IPS-20b (cell line): ENCODE measurements around the gene FPR2.
"Not testable (repeated sequence)": the region's sequence is repeated elsewhere in the genome, so short reads cannot be mapped to it uniquely, and the experiment has no call there.

ENCODE experiments used
- H3K27ac ChIP-seq: one replicate; pipeline ENCODE4 v1.5.1; 2013; ENCODE audit warnings: low read length
- H3K27me3 ChIP-seq: 2 replicates; pipeline ENCODE4 v1.6.1; 2013; ENCODE audit warnings: mild to moderate bottlenecking, low read length, inconsistent platforms; ENCODE audit not compliant: insufficient read depth
- H3K36me3 ChIP-seq: 2 replicates; pipeline ENCODE4 v1.6.1; 2013; ENCODE audit warnings: low read depth, mild to moderate bottlenecking, inconsistent platforms, low read length, moderate library complexity; ENCODE audit not compliant: insufficient read depth
- H3K4me1 ChIP-seq: 2 replicates; pipeline ENCODE4 v1.6.1; 2013; ENCODE audit warnings: mild to moderate bottlenecking, control low read depth, inconsistent platforms, low read length, moderate library complexity; ENCODE audit not compliant: insufficient read depth
- H3K4me3 ChIP-seq: 2 replicates; pipeline ENCODE4 v1.5.1; 2013; ENCODE audit warnings: mild to moderate bottlenecking, low read length, inconsistent platforms
- H3K9ac ChIP-seq: 2 replicates; pipeline ENCODE4 v1.6.1; 2013; ENCODE audit warnings: low read depth, mild to moderate bottlenecking, inconsistent platforms, low read length, moderate library complexity
- H3K9me3 ChIP-seq: 2 replicates; pipeline ENCODE4 v1.6.1; 2013; ENCODE audit warnings: mild to moderate bottlenecking, low read depth, low read length, inconsistent platforms; ENCODE audit not compliant: insufficient read depth

The FPR2 gene

DNA sequence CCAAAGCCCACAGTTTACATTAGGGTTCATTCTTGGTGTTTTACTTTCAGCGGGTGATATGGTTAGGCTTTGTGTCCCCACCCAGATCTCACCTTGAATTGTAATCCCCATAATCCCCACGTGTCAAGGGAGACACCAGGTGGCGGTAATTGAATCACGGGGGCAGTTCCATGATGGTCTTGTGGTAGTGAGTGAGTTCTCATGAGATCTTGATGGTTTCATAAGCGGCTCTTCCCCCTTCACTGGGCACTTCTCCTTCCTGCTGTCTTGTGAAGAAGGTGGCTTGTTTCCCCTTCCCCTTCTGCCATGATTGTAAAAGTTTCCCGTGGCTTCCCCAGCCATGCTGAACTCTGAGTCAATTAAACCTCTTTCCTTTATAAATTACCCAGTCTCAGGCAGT lies 12.0 kb downstream of the FPR2 start:
- Histone ChIP-seq H3K9me3 (peaks cover 12% of the 10 kb centered on the region; the same call in 1 of the 2 replicates), H3K4me1 (no peaks in the 10 kb centered on the region), H3K27me3 (no peaks in the 10 kb centered on the region), H3K9ac (no peak overlapping the region), H3K4me3 (no peak overlapping the region), H3K36me3 (no peaks in the 10 kb centered on the region), H3K27ac (no peak overlapping the region)

DNA sequence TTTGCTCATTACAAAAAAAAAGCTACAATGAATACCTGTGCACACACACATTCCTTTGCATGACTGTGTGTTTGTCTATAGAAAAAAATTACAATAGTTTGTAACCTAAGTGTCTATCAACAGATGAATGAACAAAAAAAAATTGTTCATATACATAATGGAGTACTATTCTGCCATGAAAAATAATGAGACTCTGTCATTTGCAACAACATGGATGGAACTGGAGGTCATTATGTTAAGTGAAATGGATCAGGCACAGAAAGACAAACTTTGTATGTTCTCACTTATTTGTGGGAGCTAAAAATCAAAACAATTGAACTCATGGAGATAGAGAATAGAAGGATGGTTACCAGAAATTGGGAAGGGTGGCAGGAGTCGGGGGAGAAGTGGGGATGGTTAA lies 15.6 kb downstream of the FPR2 start:
- peaks cover 20% of the 10 kb centered on the region for H3K27me3 ChIP-seq
- H3K4me1 ChIP-seq, H3K9me3 ChIP-seq, H3K36me3 ChIP-seq, H3K27ac ChIP-seq, H3K9ac ChIP-seq, H3K4me3 ChIP-seq: not testable (repeated sequence)

DNA sequence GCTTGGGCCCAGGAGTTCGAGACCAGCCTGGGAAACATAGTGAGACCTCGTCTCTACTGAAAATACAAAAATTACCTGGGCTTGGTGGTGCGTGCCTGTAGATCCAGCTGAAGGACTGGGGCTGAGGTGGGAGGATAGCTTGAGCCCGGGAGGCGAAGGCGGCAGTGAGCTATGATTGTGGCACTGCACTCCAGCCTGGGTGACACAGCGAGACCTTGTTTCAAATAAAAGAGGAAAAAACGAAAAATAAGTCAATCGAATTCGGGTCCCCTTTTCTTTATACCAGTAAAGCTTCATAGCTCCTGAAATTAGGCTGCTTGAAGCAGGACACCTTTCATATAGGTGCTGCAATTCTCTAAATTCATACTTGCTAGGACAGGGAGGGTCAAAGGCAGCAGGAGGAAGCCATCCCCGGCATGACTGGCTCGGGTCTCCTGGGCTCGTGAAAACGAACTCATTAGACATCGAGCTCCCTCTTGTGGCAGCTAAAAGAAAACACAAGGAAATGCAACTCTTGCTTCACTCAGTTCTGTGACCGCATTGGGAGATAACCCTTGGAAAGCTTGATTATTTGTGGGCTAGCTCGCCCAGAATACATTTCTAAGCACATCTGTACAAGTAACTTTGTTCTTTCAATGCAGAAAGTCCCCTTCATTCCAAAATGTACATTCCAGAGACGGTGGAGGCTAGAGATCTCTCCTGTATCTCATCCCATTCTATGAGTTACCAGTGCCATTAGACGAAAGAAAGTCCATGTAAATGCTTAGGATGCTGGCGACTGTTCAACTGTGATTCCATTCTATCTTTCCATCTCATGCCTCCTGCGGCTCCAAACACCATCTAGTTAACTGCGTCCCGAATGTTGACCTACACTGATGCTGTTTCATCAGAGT lies 16.8 kb downstream of the FPR2 start:
- Histone ChIP-seq H3K9me3 (no peaks in the 10 kb centered on the region), H3K27ac (no peak overlapping the region), H3K36me3 (no peaks in the 10 kb centered on the region), H3K4me1 (no peaks in the 10 kb centered on the region), H3K27me3 (peaks cover 23% of the 10 kb centered on the region), H3K4me3 (no peak overlapping the region), H3K9ac (no peak overlapping the region)

DNA sequence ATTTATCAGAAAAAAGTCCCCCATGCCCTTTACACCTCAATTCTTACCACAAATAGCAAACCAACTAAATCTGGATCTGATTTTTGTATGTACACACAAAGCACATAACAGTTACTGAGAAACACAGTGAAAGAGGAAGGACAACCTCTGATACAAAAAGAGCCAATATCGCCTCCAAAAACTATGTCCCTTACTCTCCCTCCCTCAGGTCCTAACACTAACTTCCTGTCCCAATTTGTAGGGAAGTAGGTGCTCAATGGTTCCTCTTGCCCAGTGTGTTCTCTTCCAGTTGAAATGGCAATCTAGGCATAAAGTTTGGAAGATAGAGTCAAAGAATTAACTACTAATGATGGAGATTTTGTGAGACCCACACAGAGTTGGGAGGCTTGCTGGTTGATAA lies 18.2 kb downstream of the FPR2 start:
- H3K36me3 ChIP-seq: no peaks in the 10 kb centered on the region
- peaks cover 23% of the 10 kb centered on the region for H3K27me3 ChIP-seq
- H3K27ac ChIP-seq: no peak overlapping the region
- H3K9ac ChIP-seq: no peak overlapping the region
- H3K4me3 ChIP-seq: no peak overlapping the region
- H3K4me1 ChIP-seq: no peaks in the 10 kb centered on the region
- H3K9me3 ChIP-seq: no peaks in the 10 kb centered on the region

DNA sequence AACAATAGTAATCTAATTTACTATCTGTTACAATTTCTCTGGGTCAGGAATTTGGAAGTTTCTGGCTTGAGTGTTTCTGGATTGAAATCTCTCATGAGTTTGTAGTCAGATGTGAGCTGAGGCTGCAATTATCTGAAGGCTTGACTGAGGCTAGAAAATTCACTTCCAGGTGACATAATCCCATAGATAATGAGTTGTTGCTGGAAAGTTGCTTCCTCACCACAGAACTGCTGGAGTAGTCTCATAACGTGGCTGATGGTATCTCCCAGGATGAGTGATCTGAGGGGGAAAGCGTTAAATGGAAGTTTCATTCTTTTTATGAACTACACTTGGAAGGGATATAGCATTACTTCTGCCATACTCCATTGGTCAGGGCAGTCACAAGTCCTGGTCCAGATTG lies 18.7 kb downstream of the FPR2 start:
- Histone ChIP-seq H3K4me3 (no peak overlapping the region), H3K36me3 (no peaks in the 10 kb centered on the region), H3K4me1 (no peaks in the 10 kb centered on the region), H3K27me3 (peaks cover 23% of the 10 kb centered on the region), H3K9me3 (no peaks in the 10 kb centered on the region), H3K27ac (no peak overlapping the region), H3K9ac (no peak overlapping the region)

DNA sequence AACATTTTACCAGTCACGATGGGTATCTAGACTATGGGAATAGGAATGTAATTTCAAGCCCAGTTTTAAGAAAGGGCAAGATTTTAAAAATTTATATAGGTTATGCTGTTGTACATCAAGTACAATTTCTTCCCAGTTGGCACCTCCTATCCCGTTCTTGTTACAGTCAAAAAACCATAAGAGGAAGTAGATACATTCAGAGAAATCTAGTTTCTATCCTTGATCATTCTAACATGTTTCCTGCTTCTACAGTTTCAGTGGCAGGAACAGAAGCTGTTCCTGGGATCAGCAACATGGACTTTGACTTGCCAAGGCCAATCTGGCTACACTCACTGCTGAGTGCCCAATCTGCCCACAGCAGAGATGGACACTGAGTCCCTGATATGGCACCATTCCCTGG lies 19.3 kb downstream of the FPR2 start:
- Histone ChIP-seq H3K36me3 (no peaks in the 10 kb centered on the region), H3K27ac (no peak overlapping the region), H3K9ac (no peak overlapping the region), H3K4me1 (no peaks in the 10 kb centered on the region), H3K27me3 (peaks cover 23% of the 10 kb centered on the region), H3K9me3 (no peaks in the 10 kb centered on the region), H3K4me3 (no peak overlapping the region)

DNA sequence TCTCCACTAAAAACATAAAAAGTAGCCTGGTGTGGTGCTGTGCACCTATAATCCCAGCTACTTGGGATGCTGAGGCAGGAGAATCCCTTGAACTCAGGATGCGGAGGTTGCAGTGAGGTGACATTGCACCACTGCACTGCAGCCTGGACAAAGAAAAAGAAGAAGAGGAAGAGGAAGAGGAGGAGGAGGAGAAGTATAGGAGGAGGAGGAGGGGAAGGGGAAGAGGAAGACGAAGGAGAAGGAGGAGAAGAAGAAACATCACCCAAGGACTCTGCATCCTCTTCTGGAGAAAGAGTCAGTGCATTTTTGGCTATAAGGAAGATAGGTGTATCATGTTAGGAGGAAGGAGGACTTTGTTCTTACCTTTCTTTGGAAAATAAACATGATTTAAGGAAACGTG lies 21.0 kb downstream of the FPR2 start:
- Histone ChIP-seq H3K4me3 (no peak overlapping the region), H3K27ac (no peak overlapping the region), H3K9me3 (peaks cover 2% of the 10 kb centered on the region; the same call in 1 of the 2 replicates), H3K27me3 (peaks cover 23% of the 10 kb centered on the region), H3K36me3 (no peaks in the 10 kb centered on the region), H3K4me1 (no peaks in the 10 kb centered on the region), H3K9ac (no peak overlapping the region)

DNA sequence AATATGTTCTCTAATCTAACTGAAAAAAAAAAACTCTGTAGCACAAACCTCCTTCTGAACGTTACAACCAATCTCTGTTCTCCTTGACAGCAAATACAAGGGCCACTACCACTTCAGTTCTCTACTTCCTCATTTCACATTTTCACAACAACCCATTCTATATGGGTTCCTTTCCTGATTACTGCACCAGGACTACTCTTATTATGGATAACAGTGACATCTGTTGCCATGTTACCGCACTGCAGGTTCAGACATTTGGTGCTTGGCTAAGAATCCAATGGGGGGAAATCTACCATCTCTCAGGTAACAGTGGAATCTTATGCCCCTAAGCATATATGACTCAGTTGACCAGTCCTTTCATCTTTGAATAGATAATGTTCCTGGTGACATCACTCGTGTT lies 22.4 kb downstream of the FPR2 start:
- Histone ChIP-seq H3K27me3 (peaks cover 23% of the 10 kb centered on the region), H3K9ac (no peak overlapping the region), H3K36me3 (no peaks in the 10 kb centered on the region), H3K9me3 (peaks cover 5% of the 10 kb centered on the region; the same call in 1 of the 2 replicates), H3K27ac (no peak overlapping the region), H3K4me3 (no peak overlapping the region), H3K4me1 (no peaks in the 10 kb centered on the region)

DNA sequence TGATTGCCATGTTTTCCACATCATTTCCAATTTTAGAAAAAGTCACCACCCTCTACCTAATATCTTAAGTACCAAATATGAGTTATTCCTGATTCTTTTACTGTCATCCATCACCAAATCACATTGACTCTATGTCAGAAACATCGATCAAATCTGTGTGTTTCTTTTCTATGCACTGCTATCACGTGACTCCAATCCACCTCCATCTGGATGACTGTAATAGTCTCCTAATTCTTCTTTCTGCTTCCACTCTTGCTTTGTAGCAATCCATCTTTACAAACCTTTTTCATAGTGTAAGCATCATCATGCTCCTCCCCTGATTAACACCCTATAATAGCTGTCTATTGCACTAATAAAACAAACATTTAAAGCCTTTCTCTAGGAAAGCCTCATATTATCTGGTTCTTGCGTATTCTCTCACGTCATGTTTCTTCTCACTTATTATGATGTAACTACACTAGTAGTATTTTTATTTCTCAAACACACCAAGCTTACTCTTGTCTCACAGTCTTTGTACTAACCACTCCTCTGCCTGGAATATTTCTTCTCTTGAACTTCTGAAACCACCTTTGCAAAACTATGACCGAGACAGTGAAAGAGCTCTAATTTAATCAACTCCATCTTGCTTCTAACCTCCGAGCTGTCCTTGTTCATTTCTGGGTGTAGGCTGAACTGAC lies 23.3 kb downstream of the FPR2 start:
- no peak overlapping the region for H3K9ac ChIP-seq
- H3K36me3 ChIP-seq: no peaks in the 10 kb centered on the region
- peaks cover 17% of the 10 kb centered on the region for H3K27me3 ChIP-seq
- no peak overlapping the region for H3K27ac ChIP-seq
- H3K4me3 ChIP-seq: no peak overlapping the region
- H3K4me1 ChIP-seq: no peaks in the 10 kb centered on the region
- H3K9me3 ChIP-seq: peaks cover 14% of the 10 kb centered on the region

DNA sequence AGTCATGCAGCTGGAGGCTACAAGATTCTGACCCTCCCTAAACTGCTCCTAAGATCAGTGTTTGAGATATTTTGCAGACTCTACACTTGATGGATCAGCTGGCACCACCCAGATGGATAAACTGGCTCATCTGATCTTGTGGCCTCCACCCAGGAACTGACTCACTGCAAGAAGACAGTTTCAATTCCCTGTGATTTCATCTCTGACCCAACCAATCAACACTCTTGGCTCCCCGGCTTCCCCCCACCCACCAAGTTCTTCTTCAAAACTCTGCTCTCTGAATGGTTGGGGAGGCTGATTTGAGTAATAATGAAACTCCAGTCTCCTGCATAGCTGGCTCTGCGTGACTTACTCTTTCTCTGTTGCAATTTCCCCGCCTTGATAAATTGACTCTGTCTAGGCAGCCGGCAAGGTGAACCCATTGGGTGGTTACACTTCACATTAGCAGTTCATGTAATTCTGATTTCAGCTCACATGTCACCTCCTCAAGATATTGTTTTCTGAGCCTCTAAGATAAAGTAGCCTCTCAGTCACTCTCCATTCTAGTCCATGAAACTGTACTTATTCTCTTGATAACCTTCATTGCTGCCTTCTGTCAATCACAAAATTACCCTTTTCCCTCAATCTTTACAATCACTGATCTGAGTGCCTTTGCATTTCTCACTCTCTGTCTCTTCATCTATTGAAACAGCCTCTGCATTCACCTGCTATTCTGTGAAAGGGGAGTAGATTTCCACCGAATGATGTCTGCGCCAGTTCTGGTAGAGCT lies 24.1 kb downstream of the FPR2 start:
- H3K9ac ChIP-seq: no peak overlapping the region
- no peaks in the 10 kb centered on the region for H3K36me3 ChIP-seq
- H3K9me3 ChIP-seq: peaks cover 21% of the 10 kb centered on the region
- no peaks in the 10 kb centered on the region for H3K4me1 ChIP-seq
- H3K27ac ChIP-seq: no peak overlapping the region
- peaks cover 10% of the 10 kb centered on the region for H3K27me3 ChIP-seq
- H3K4me3 ChIP-seq: no peak overlapping the region

DNA sequence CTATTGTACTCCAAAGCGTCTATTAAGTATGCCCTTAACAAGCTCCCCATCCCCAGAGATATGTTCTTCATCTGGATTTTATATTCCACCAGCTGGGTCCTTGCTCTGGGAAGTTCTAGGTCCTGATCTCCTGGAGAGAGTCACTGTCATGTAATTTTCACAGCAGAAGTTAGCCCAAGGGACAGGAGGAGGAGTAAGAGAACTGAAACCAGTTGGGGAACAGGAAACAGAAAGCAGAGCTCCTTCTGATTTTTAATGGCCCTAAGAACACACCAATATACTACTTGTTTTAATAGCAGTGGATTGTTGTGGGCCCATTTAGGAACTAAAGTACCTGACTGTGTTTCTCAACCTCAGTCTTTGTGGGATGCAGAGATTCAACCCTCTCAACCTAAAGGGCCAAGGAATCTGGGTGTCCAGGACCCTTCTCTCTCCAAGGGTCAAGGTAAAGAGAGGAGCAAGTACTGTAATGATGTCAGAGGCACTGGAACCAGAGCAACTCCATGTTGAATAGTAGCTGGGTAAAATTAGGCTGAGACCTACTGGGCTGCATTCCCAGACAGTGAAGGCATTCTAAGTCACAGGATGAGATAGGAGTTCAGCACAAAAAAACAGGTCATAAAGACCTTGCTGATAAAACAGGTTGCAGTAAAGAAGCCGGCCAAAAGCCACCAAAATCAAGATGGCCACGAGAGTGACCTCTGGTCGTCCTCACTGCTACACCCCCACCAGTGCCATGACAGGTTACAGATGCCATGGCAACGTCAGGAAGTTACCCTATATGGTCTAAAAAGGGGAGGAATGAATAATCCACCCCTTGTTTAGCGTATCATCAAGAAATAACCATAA lies 25.9 kb downstream of the FPR2 start:
- peaks cover 3% of the 10 kb centered on the region; the same call in 1 of the 2 replicates for H3K27me3 ChIP-seq
- no peaks in the 10 kb centered on the region for H3K4me1 ChIP-seq
- H3K36me3 ChIP-seq: no peaks in the 10 kb centered on the region
- H3K27ac ChIP-seq: no peak overlapping the region
- peaks cover 29% of the 10 kb centered on the region for H3K9me3 ChIP-seq
- no peak overlapping the region for H3K9ac ChIP-seq
- H3K4me3 ChIP-seq: no peak overlapping the region
